RPMI7951 (cell line): Measurements from ENCODE around the gene HMGN4. TPM values are rescaled to one million over a fixed set of nuclear protein-coding genes. Genes with fewer than 3 reads are reported as not detected.

Source experiments
- DNase-seq: peaks from one replicate; pipeline ENCODE4 v3.0.0-alpha.2; 2012; ENCODE audit warnings: low read depth
- total RNA-seq: library from RNA; depleted of rRNA; stranded (reverse); fragments of >200 nt; shearing (Covaris generic); gene quantifications from 2 replicates; pipeline ENCODE4 v1.2.3, GENCODE V29; 2014; rRNA removed

Gene HMGN4
- total RNA-seq, result 130 and 164 TPM in 2 replicates

GRCh38 chr6:26537846-26538571, at the start of gene HMGN4:
HMGN4 (plus strand) TSS chr6:26538366; CDS start chr6:26545207, 6,841 bp downstream.
- peak; percentile 92 for DNase-seq

DNA sequence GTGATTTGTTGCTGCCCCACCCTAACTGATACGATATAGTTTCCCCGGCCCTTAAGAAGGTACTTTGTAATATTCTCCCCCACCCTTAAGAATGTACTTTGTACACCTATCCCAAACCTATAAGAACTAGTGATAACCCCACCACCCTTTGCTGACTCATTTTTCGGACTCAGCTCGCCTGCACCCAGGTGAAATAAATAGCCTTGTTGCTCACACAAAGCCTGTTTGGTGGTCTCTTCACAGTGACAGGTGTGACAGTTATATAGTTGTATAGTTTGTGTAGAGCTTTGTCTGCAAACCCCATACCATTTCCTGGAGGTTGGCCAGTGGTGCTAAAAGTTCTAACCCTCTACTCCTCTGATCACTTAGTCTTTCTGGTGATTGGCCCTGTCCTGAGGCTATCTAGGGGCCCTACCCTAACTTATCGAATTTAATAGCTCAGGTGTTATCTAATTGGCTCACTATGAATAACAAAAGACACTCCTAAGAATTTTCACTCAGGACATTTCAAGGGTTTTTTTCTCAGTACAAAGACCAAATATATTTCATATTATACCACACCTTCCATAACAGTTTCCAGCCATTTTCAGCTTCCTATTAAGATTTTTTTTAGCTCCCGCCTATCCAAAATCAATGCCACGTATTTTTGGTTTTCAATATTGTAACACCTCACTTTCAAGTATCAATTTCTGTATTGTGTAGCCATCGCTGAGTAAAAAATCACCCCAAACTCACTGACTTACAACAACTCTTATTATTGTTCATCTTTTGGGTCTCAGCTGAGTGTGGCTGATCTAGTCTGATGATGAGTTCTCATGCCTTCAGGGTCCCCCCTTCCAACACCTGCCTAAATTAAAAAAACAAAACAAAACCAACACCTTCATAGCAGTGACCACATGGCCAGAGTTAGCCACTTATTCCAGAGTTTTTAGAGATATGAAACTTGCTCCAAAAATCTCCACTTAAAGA, 47.9 kb upstream of the HMGN4 start:
- no peak for DNase-seq

DNA sequence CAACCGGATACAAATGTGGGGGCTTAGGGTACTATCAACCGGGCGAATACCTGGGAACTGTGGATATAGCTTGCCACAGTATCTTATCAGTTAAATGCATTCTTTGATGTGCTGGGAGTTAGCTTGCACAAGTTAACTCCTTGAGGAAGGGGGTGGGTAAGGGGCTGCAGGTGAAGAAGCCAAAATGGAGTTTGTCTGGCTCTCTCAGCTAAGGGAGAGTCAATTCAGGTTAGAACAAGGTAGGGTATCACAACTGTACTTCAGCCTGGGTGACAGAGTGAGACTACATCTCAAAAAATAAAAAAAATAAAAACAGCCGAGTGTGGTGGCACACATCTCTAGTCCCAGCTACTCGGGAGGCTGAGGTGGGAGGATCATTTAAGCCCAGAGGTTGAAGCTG, 46.6 kb upstream of the HMGN4 start:
- DNase-seq, result no peak

GRCh38 chr6:26493258-26493657, 44.9 kb upstream of the HMGN4 start:
- DNase-seq, result peak; percentile 57

DNA sequence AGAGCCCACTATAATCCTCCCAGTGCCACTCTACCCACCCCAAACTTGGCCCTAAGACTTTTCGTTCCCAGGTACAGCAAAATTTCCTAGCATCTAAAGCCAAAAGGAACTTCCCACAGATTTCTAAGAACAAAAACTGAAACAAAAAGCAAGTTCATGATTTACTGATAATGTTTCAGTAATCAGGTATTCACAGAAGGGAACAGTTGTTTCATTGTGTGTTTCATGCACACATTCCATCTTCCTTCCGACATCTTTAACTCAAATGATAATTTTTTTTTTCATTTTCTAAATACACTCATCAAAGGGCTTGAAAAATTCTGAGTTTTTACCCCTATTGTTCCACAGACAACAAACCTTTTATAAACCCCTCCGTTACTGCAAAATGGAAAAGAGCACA, 44.0 kb upstream of the HMGN4 start:
- DNase-seq, result no peak

- no peak for DNase-seq
Measured at GRCh38 chr6:26495281-26495680, 42.9 kb upstream of the HMGN4 start.

GRCh38 chr6:26497610-26498009, 40.6 kb upstream of the HMGN4 start:
- DNase-seq, result no peak

DNA sequence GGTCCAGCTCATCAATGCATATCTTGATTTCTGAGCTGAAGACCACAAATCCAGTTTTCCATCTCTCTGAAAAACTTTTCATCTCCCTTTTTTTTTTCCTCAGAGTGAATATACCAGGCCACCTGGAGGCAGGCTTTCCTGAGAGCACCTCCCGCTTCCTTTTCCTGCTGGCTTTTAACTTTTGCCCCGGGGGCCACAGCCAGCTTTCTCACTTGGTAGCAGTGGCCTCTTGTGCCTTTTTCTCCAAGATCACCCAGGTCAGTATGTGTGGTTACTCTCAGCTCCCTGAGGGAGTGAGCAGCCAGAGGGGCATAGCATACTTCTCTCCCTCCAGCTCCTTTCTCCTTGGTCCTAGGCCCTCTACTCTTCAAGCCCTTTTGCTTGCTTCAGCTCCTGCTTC, 38.1 kb upstream of the HMGN4 start, which contains the start of gene BTN1A1:
Gene BTN1A1 (plus strand): TSS at position 202 of the 400 bp plus-strand sequence. CDS start 984 bp downstream, outside the sequence.
- DNase-seq, result no peak

GRCh38 chr6:26501482-26501986, 36.6 kb upstream of the HMGN4 start:
- DNase-seq, result peak; percentile 29

- no peak for DNase-seq
Measured at GRCh38 chr6:26502165-26502564, 36.0 kb upstream of the HMGN4 start.

- no peak for DNase-seq
Measured at GRCh38 chr6:26502626-26503025, 35.5 kb upstream of the HMGN4 start.

DNA sequence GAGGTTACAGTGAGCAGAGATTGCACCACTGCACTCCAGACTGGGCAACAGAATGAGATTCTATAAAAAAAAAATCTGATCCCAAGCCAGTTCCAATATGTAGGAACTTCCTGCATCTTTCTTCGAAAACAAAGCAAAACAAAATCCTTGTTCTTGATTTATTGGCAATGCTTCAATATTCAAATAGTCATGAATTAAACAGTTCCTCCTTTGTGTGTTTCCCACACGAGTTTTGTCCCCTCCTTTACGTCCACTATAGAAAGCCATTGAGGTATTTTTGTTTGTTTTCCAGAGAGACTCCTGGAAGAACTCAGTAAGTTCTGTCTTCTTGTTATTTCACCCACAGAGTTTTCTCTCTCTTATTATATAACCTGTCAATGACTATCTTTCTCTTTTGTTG, 30.5 kb upstream of the HMGN4 start:
- no peak for DNase-seq

DNA sequence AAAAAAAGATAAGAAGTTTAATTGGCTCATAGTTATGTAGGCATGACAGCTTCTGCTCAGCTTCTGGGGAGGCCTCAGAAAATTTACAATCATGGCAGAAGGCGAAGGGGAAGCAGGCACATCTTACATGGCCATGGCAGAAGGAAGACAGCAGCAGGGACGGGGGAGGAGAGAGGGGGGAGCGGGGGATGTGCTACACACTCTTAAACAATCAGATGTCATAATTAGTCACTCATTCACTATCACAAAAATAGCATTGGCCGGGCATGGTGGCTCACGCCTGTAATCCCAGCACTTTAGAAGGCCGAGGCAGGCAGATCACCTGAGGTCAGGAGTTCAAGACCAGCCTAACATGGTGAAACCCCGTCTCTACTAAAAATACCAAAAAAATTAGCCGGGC, 27.1 kb upstream of the HMGN4 start:
- peak; percentile 22 for DNase-seq

GRCh38 chr6:26514984-26515383, 23.2 kb upstream of the HMGN4 start:
- DNase-seq, result no peak

GRCh38 chr6:26516481-26517427, 21.4 kb upstream of the HMGN4 start:
- no peak for DNase-seq

GRCh38 chr6:26519359-26519758, 18.8 kb upstream of the HMGN4 start:
- no peak for DNase-seq

DNA sequence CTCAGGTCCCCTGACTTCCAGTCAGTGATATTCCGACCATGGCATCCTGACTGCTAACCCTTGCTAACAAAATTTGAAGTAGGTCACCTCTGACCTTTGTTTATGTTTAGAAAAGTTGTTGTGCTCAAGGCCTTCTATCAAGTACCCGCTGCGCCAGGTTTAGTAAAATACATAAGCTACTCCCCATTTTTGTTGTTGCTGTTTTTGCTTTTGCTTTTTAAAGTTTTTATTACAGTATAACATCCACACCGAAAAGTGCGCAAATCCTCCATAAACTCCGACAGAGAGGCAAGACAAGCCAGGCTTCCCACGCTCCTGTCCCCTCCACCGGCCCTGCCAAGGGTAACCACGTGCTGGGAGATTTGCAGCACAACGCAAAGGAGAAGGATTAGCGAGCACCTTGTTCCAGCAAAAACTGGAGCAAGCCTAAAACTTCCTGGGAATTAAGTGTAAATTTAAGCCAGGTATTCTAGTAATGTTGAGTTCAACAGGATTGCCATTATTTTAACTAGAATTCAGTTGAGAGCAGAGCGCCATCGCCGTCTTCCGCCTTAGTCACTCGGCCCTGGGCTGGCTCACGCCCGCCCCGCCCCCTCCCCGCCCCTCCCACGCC, 17.8 kb upstream of the HMGN4 start:
- no peak for DNase-seq

DNA sequence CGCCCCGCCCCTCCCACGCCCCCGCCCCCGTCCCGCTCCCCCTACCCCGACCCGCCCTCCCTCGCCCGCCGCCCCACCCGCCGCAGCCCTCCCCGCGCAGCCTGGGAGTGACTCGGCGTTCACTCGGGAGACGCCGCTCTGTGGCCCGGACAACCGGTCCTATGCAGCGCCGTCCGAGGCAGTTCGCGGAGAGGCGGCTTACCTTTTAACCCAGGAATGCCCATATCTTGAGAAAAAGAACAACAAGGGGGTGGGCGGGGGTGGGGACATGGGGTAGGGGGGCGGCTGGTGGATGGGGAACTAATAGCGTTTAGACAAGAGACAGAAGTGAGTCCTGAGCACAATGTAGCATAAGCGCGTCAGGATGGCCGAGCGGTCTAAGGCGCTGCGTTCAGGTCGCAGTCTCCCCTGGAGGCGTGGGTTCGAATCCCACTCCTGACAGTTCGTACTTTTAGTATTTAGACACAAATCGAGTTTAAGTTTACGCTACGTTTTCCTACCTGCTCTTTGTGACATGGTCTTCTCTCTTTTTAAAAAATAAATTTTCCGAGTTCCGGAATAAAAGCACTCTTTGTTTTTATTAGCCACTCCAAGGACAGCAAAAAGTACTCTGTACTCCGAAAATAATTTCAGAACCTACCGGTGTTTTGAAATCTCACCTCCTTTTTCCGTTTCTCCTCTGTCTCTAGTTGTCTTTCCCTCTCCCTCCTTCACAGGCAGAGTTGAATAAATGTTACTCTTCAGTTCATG, 17.1 kb upstream of the HMGN4 start:
- DNase-seq, result peak; percentile 88

GRCh38 chr6:26521600-26522391, 16.4 kb upstream of the HMGN4 start:
- peak; percentile 85 for DNase-seq
